Hematopoietic multipotent progenitor cell (in vitro differentiated cells): ENCODE data around the gene AQP2. TPM values are rescaled to one million over a fixed set of nuclear protein-coding genes. Genes with fewer than 3 reads are reported as not detected.
"Not testable (repeated sequence)": the region's sequence is repeated elsewhere in the genome, so short reads cannot be mapped to it uniquely, and the experiment has no call there.

Source experiments
- DNase-seq, 3 donors: peaks; one replicate each; pipeline ENCODE4 v3.0.0-alpha.2; 2011 to 2015; ENCODE audit warnings: low read depth in 2 of 3, low spot score in 2 of 3
- total RNA-seq: library from RNA; depleted of rRNA; stranded (reverse); fragments of >200 nt; gene quantifications from one replicate; pipeline ENCODE4 v1.2.3, GENCODE V29; 2012

Gene AQP2
- total RNA-seq, 1 donor, result under 0.01 TPM

- no peak for DNase-seq
Observed at GRCh38 chr12:49984476-49985359, 34.2 kb downstream of the AQP2 start.

- no peak for DNase-seq
Observed at GRCh38 chr12:49985981-49986380, 35.4 kb downstream of the AQP2 start.

- not testable (repeated sequence) for DNase-seq
Observed at GRCh38 chr12:49986476-49986875, 35.9 kb downstream of the AQP2 start.

- DNase-seq, result no peak
Observed at GRCh38 chr12:49987625-49988303, 37.2 kb downstream of the AQP2 start.

- DNase-seq, result not testable (repeated sequence)
Observed at GRCh38 chr12:49989400-49989799, 38.9 kb downstream of the AQP2 start.

- DNase-seq, result no peak
Observed at GRCh38 chr12:49990273-49990672, 39.7 kb downstream of the AQP2 start.

GRCh38 chr12:49998453-49998852, 47.9 kb downstream of the AQP2 start:
- DNase-seq, result no peak

GRCh38 chr12:50003595-50003994, 53.1 kb downstream of the AQP2 start:
- DNase-seq, result no peak

- DNase-seq, result no peak
Observed at GRCh38 chr12:50004696-50005095, 54.2 kb downstream of the AQP2 start.

GRCh38 chr12:50005175-50005574, 54.6 kb downstream of the AQP2 start:
- no peak for DNase-seq

GRCh38 chr12:50006280-50006679, 55.7 kb downstream of the AQP2 start:
- no peak for DNase-seq

GRCh38 chr12:50006754-50007442, 56.4 kb downstream of the AQP2 start:
- no peak for DNase-seq

Other genes with a start within 250 kb of the AQP2 start
- 22.4 TPM for gene FMNL3, start 243.3 kb upstream of the AQP2 start, total RNA-seq
- 230 TPM for gene TMBIM6, start 209.2 kb upstream of the AQP2 start, total RNA-seq
- 24.8 TPM for gene NCKAP5L, start 122.3 kb upstream of the AQP2 start, total RNA-seq
- 3.2 TPM for gene BCDIN3D, start 107.6 kb upstream of the AQP2 start, total RNA-seq
- under 0.01 TPM for gene FAIM2, start 46.8 kb upstream of the AQP2 start, total RNA-seq
- gene AQP5, start 11.1 kb downstream of the AQP2 start, total RNA-seq, result not detected
- under 0.01 TPM for gene AQP6, start 22.2 kb downstream of the AQP2 start, total RNA-seq
- 9.4 TPM for gene RACGAP1, start 74.8 kb downstream of the AQP2 start, total RNA-seq
- not detected for gene ASIC1, start 106.9 kb downstream of the AQP2 start, total RNA-seq
- gene SMARCD1, start 134.6 kb downstream of the AQP2 start, total RNA-seq, result 80.5 TPM
- under 0.01 TPM for gene GPD1, start 153.3 kb downstream of the AQP2 start, total RNA-seq
- 47.4 TPM for gene COX14, start 161.5 kb downstream of the AQP2 start, total RNA-seq
- 28.3 TPM for gene CERS5, start 216.6 kb downstream of the AQP2 start, total RNA-seq